ENCODE measurements around the gene STING1. TPM values are rescaled to one million over a fixed set of nuclear protein-coding genes. Genes with fewer than 3 reads are reported as not detected.

Gene STING1
- polyA plus RNA-seq, 1 of the 3 experiments (the other 2 are of a cell fraction) = 98.4 TPM

GRCh38 chr5:139453683-139454567 lies 28.6 kb downstream of the STING1 start:
- H3K4me1 ChIP-seq (ENCODE audit: control insufficient read depth in 1 of 2, insufficient read depth in 2 of 2, low read depth in 1 of 2, low read length in 1 of 2) = peaks cover 0 to under 1% of the 10 kb centered on the region in 2 experiments; a peak in 2 of 4 replicates
- no peaks in the 10 kb centered on the region for H3K9me2 ChIP-seq
- no peak overlapping the region for H3K27ac ChIP-seq (ENCODE audit: low read depth in 2 of 2, low read length in 1 of 2)
- peaks cover 4% of the 10 kb centered on the region for H3F3A ChIP-seq (replicated peaks; ENCODE audit: insufficient read depth)
- H3K9ac ChIP-seq = no peak overlapping the region
- no peaks in the 10 kb centered on the region for H4K20me1 ChIP-seq (ENCODE audit: insufficient read depth)
- no peak overlapping the region for H3K4me3 ChIP-seq (ENCODE audit: low read depth in 2 of 2, low read length in 1 of 2)
- no peak overlapping the region for H2AFZ ChIP-seq (ENCODE audit: low read depth)
- H3K4me2 ChIP-seq = no peak overlapping the region
- H3K36me3 ChIP-seq (replicated peaks in 1 of 2; ENCODE audit: control insufficient read depth in 1 of 2, insufficient read depth in 2 of 2, low read length in 1 of 2) = no peaks in the 10 kb centered on the region
- TF ChIP-seq RCOR1 (IDR thresholded peaks at IDR 0.05; ENCODE audit: low read length) (no peak), MXI1 (IDR thresholded peaks at IDR 0.05; ENCODE audit: low read depth, low read length) (no peak), FOSL2 (IDR thresholded peaks at IDR 0.05; ENCODE audit: borderline replicate concordance, low read depth) (no peak), USF1 (IDR thresholded peaks at IDR 0.05; ENCODE audit: borderline replicate concordance, low read depth) (no peak), SMC3 (IDR thresholded peaks at IDR 0.05; ENCODE audit: low read depth, low read length) (no peak), RFX5 (IDR thresholded peaks at IDR 0.05; ENCODE audit: low read length) (no peak), YY1 (IDR thresholded peaks at IDR 0.05; ENCODE audit: low read depth) (no peak), GATA2 (CRISPR knock-in tag; IDR thresholded peaks at IDR 0.05) (no peak), NFIC (IDR thresholded peaks at IDR 0.05; ENCODE audit: borderline replicate concordance) (no peak), JUND (IDR thresholded peaks at IDR 0.05) (no peak), RXRA (IDR thresholded peaks at IDR 0.05; ENCODE audit: borderline replicate concordance, low read depth) (no peak), TCF12 (IDR thresholded peaks at IDR 0.05) (no peak), GABPA (IDR thresholded peaks at IDR 0.05; ENCODE audit: low read depth) (no peak), MEF2A (IDR thresholded peaks at IDR 0.05; ENCODE audit: borderline replicate concordance, low read depth) (no peak), USF2 (IDR thresholded peaks at IDR 0.05; ENCODE audit: borderline replicate concordance, low read depth, low read length) (no peak)
- DNase-seq = no peak
- no peaks in the 10 kb centered on the region for H3K27me3 ChIP-seq (ENCODE audit: insufficient read depth)
- ChIA-PET CTCF (interaction anchor here (0.7 kb wide), 1 partner anchor 56 kb away, joined by 5 read pairs; no protein-coding TSS in a partner anchor), POLR2A (no interaction called here)
- WGBS (ENCODE audit: low lambda C conversion rate) = 88% methylated on average over 3 of the region's 3 CpGs
- H3K9me3 ChIP-seq = no peaks in the 10 kb centered on the region
- H3K79me2 ChIP-seq (ENCODE audit: insufficient read depth) = no peaks in the 10 kb centered on the region

- Histone ChIP-seq H3K9me2 (no peaks in the 10 kb centered on the region), H4K20me1 (ENCODE audit: insufficient read depth) (no peaks in the 10 kb centered on the region), H3K27me3 (ENCODE audit: insufficient read depth) (no peaks in the 10 kb centered on the region), H3K79me2 (ENCODE audit: insufficient read depth) (no peaks in the 10 kb centered on the region), H3F3A (replicated peaks; ENCODE audit: insufficient read depth) (peaks cover 7% of the 10 kb centered on the region), H3K9me3 (no peaks in the 10 kb centered on the region), H2AFZ (ENCODE audit: low read depth) (no peak overlapping the region), H3K36me3 (replicated peaks in 1 of 2; ENCODE audit: control insufficient read depth in 1 of 2, insufficient read depth in 2 of 2, low read length in 1 of 2) (no peaks in the 10 kb centered on the region), H3K27ac (ENCODE audit: low read depth in 2 of 2, low read length in 1 of 2) (no peak overlapping the region), H3K4me2 (no peak overlapping the region), H3K9ac (no peak overlapping the region), H3K4me1 (ENCODE audit: control insufficient read depth in 1 of 2, insufficient read depth in 2 of 2, low read depth in 1 of 2, low read length in 1 of 2) (no peaks in the 10 kb centered on the region), H3K4me3 (ENCODE audit: low read depth in 2 of 2, low read length in 1 of 2) (no peak overlapping the region)
- 67% methylated on average over 3 of the region's 3 CpGs for WGBS (ENCODE audit: low lambda C conversion rate)
- no peak for DNase-seq
- ChIA-PET POLR2A (no interaction called here), CTCF (no interaction called here)
- TF ChIP-seq SIN3A (IDR thresholded peaks at IDR 0.05; ENCODE audit: borderline replicate concordance, low read depth, low read length) = no peak
- TF ChIP-seq YY1 (IDR thresholded peaks at IDR 0.05; ENCODE audit: low read depth) = no peak
- no peak for TF ChIP-seq EZH2phosphoT487 (IDR thresholded peaks at IDR 0.05; ENCODE audit: borderline replicate concordance, low read depth)
- no peak for TF ChIP-seq USF2 (IDR thresholded peaks at IDR 0.05; ENCODE audit: borderline replicate concordance, low read depth, low read length)
- no peak for TF ChIP-seq CTCF (IDR thresholded peaks at IDR 0.05)
- no peak for TF ChIP-seq POLR2AphosphoS5 (IDR thresholded peaks at IDR 0.05; ENCODE audit: low read depth, low read length)
- TF ChIP-seq RFX5 (IDR thresholded peaks at IDR 0.05; ENCODE audit: low read length) = no peak
- no peak for TF ChIP-seq FOXM1 (IDR thresholded peaks at IDR 0.05; ENCODE audit: low read depth)
- no peak for TF ChIP-seq EP300 (IDR thresholded peaks at IDR 0.05; ENCODE audit: borderline replicate concordance in 1 of 2, low read depth in 1 of 2, low read length in 1 of 2)
Measured at GRCh38 chr5:139451878-139452660, 30.5 kb downstream of the STING1 start.
